ENCODE data around the gene SHISA2.

SHISA2 gene

DNA sequence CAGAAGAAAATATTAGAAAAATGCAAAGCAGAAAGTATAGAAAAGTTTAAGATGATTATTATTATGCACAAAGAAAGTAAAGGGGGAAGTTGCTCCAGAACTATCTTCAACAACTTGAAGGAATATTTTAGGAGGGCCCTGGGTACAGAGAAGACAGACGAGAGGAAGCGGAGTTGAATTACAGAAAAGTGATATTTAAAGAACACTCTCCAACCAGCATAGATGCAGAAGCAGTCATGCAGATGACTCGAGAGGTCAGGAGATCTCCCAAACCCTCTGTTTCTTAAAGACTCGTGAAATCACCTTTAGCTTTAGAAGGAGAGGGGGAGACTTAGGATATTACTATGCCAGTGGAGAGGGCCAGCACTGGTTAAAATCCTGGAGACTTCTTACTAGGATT is 8.5 kb upstream of the SHISA2 start:
- DNase-seq (ENCODE audit: low read depth), result no peak
- no peak for TF ChIP-seq CTCF (IDR thresholded peaks at IDR 0.05; ENCODE audit: low read depth, low read length, missing control alignments)
- in situ Hi-C loops (cut with HindIII; ENCODE audit: low sequenced_read_pairs), result no loop called here

GRCh38 chr13:26058704-26059103 is 6.9 kb upstream of the SHISA2 start:
- no peak for DNase-seq (ENCODE audit: low read depth)
- TF ChIP-seq CTCF (IDR thresholded peaks at IDR 0.05; ENCODE audit: low read depth, low read length, missing control alignments), result no peak
- no peak overlapping the region for H3K4me3 ChIP-seq (ENCODE audit: low read depth, low read length)
- in situ Hi-C loops (cut with HindIII; ENCODE audit: low sequenced_read_pairs), result no loop called here

More for the DNA sequence above, 8.5 kb upstream of the SHISA2 start:
- H3K4me3 ChIP-seq (ENCODE audit: low read depth, low read length), result no peak overlapping the region

DNA sequence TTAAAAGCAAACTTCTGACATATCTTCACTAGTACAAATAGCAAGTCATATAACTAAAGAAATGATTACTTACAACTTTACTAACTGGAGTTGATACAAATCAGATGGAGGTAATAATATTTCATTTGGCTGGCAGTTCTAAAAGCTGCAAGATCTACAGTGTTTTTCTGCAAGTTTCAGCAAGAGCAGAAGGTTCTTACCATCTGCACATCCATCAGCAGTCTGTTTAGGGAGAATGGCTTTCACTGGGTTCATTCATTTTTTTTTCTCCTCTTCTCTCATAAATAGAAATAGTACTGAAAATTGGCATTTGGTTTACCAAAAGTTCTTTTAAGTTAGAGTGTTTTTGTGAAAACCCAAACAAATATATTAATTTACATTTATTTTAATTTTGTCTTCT is 3.1 kb upstream of the SHISA2 start:
- TF ChIP-seq CTCF (IDR thresholded peaks at IDR 0.05; ENCODE audit: low read depth, low read length, missing control alignments), result no peak
- no peak for DNase-seq (ENCODE audit: low read depth)
- H3K4me3 ChIP-seq (ENCODE audit: low read depth, low read length), result no peak overlapping the region
- in situ Hi-C loops (cut with HindIII; ENCODE audit: low sequenced_read_pairs), result no loop called here

GRCh38 chr13:26053418-26053980 is 1.7 kb upstream of the SHISA2 start:
- TF ChIP-seq CTCF (IDR thresholded peaks at IDR 0.05; ENCODE audit: low read depth, low read length, missing control alignments), result no peak
- no peak for DNase-seq (ENCODE audit: low read depth)
- in situ Hi-C loops (cut with HindIII; ENCODE audit: low sequenced_read_pairs), result no loop called here
- H3K4me3 ChIP-seq (ENCODE audit: low read depth, low read length), result no peak overlapping the region

GRCh38 chr13:26052337-26052736 is 521 bp upstream of the SHISA2 start:
- in situ Hi-C loops (cut with HindIII; ENCODE audit: low sequenced_read_pairs), result no loop called here
- peak overlapping the region; percentile 59 for H3K4me3 ChIP-seq (ENCODE audit: low read depth, low read length)
- no peak for TF ChIP-seq CTCF (IDR thresholded peaks at IDR 0.05; ENCODE audit: low read depth, low read length, missing control alignments)
- DNase-seq (ENCODE audit: low read depth), result no peak

GRCh38 chr13:26051231-26051656 is 572 bp downstream of the SHISA2 start:
- DNase-seq (ENCODE audit: low read depth), result no peak
- in situ Hi-C loops (cut with HindIII; ENCODE audit: low sequenced_read_pairs), result no loop called here
- H3K4me3 ChIP-seq (ENCODE audit: low read depth, low read length), result peak overlapping the region; percentile 59
- TF ChIP-seq CTCF (IDR thresholded peaks at IDR 0.05; ENCODE audit: low read depth, low read length, missing control alignments), result no peak

Measured in astrocyte of the cerebellum (primary cell).